Mucosa of rectum (tissue), 2 donors: Measurements from ENCODE around the gene AGBL5.
A peak's percentile ranks its signal among the peaks of the same experiment; 100 is the strongest.

Experiments used
- H3K27ac ChIP-seq, 2 donors: one replicate each; pipeline ENCODE4 v1.7.0; 2013; ENCODE audit warnings: inconsistent platforms in 2 of 2, low read depth in 2 of 2, low read length in 2 of 2
- H3K27me3 ChIP-seq, 2 donors: one replicate each; pipeline ENCODE4 v1.7.0; 2013; ENCODE audit warnings: low read length in 2 of 2; ENCODE audit not compliant: control insufficient read depth in 2 of 2, insufficient read depth in 2 of 2
- H3K36me3 ChIP-seq, 2 donors: one replicate each; pipeline ENCODE4 v1.7.0; 2013; ENCODE audit warnings: low read length in 2 of 2; ENCODE audit not compliant: control insufficient read depth in 2 of 2, insufficient read depth in 2 of 2
- H3K4me1 ChIP-seq, 2 donors: one replicate each; pipeline ENCODE4 v1.7.0; 2013; ENCODE audit warnings: low read length in 2 of 2, mild to moderate bottlenecking in 1 of 2; ENCODE audit not compliant: control insufficient read depth in 2 of 2, insufficient read depth in 2 of 2
- H3K4me3 ChIP-seq, 2 donors: one replicate each; pipeline ENCODE4 v1.7.0; 2013; ENCODE audit warnings: low read length in 2 of 2
- H3K9ac ChIP-seq, 2 donors: one replicate each; pipeline ENCODE4 v1.7.0; 2013; ENCODE audit warnings: low read length in 2 of 2, low read depth in 1 of 2, mild to moderate bottlenecking in 1 of 2
- H3K9me3 ChIP-seq, 2 donors: one replicate each; pipeline ENCODE4 v1.7.0; 2013; ENCODE audit warnings: low read length in 2 of 2; ENCODE audit not compliant: control insufficient read depth in 2 of 2
- donor health status: healthy.
- donor health status: Normal muscosa, but diverticular disease.

AGBL5 gene

DNA sequence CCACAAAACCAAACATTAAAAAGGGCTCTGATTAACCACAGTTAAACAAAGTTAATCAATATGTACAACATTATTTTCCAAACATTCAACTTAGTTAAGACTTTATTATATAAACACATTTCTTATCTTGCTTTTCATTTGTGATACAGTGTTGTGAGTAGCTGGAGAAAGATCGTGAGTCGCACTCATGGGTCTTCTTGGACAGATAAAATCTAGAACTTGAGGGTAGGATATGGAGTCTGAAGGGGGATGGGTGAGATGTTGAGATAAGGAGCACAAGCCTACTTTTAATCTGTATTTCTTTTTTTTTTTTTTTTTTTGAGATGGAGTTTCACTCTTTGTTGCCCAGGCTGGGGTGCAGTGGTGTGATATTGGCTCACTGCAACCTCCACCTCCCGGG, 41.3 kb upstream of the AGBL5 start:
- no peak overlapping the region for H3K27ac ChIP-seq
- no peaks in the 10 kb centered on the region for H3K27me3 ChIP-seq
- H3K4me3 ChIP-seq: no peak overlapping the region
- no peak overlapping the region for H3K9ac ChIP-seq
- H3K4me1 ChIP-seq: peaks cover under 1 to 1% of the 10 kb centered on the region in 2 donors
- H3K9me3 ChIP-seq: no peaks in the 10 kb centered on the region
- no peaks in the 10 kb centered on the region for H3K36me3 ChIP-seq

DNA sequence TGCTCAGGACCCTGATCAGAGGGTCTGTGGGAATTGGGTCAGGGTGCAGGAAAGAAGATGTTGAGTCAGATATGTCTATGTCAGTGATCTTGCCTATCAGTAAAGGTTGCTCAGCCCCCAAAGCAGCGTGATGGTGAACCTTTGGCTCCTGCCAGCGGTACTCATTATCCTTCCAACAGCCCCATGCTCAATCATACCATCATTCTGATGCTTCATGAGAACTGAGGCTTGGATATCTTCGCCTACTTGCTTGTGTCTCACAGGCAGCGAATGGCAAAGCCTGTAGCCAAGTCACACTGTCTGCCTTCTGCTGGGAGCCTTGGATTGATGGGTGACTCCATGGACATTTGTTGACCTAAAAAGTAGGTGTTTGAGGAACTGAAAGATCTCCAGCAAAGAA, 37.7 kb upstream of the AGBL5 start:
- Histone ChIP-seq H3K4me1 (peaks cover 12 to 14% of the 10 kb centered on the region in 2 donors), H3K36me3 (no peaks in the 10 kb centered on the region), H3K9ac (no peak overlapping the region), H3K27me3 (no peaks in the 10 kb centered on the region), H3K4me3 (no peak overlapping the region), H3K9me3 (no peaks in the 10 kb centered on the region), H3K27ac (no peak overlapping the region)

DNA sequence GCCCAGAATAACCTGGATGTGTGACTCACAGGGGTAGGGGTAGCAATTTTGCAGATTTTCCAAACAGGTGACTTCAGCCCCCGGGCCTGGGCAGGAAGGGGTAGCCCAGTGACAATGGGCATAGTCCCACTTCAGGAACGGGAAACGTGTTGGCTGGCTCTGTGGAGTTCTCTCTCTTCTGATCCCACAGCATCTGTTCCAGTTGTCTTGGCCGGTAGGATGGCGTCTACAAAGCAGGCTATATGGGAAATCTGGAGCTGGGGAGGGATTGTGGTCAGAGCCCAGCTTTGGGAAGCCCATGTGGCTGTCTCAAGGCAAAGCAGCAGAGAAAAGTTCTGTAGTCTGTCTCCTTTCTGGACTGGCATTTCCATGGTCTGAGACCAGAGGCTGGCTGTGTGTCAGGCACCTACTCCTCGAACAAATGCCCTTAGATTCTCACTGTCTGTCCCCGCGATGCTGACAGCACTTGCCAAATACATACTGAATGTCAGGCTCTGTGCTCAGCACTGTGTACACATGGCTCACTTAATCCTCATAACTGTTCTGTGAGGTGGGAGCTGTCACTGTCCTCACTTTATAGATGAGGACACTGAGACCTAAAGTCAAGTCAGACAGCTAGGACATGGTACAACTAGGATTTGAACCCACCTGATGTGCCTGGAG, 36.6 kb upstream of the AGBL5 start:
- no peak overlapping the region for H3K9ac ChIP-seq

DNA sequence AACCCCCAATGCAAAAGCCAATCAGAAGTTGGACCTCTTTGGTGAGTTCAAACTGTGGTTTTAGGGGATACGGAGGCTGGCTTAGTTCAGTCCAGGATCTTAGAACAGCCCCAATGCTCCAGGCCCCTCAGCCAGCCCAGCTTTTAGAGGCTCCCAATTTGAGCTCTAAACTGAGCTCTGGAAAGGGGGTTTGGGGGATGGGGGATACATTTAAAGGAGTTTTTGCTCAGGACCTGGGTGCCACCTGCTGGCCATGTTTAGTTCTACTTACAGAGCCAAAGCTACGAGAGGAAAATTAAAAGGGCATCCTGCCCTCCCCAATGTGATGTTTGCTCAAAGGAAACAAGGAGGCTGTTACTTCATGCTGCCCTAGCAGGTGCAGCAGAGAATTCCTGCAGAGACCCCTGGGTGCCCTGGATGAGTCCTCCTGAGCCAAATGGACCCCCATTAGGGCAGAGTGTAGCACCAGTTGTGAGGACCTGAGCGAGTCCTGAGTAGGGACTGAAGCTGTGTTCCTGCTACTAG, 34.6 kb upstream of the AGBL5 start:
- no peaks in the 10 kb centered on the region for H3K27me3 ChIP-seq
- no peaks in the 10 kb centered on the region for H3K36me3 ChIP-seq
- H3K27ac ChIP-seq: no peak overlapping the region
- peaks cover 34 to 38% of the 10 kb centered on the region in 2 donors for H3K4me1 ChIP-seq
- H3K4me3 ChIP-seq: no peak overlapping the region
- H3K9ac ChIP-seq: no peak overlapping the region
- no peaks in the 10 kb centered on the region for H3K9me3 ChIP-seq

More for the DNA sequence above, 36.6 kb upstream of the AGBL5 start:
- Histone ChIP-seq H3K27ac (no peak overlapping the region), H3K4me1 (peaks cover 19 to 21% of the 10 kb centered on the region in 2 donors), H3K36me3 (no peaks in the 10 kb centered on the region), H3K9me3 (no peaks in the 10 kb centered on the region), H3K27me3 (no peaks in the 10 kb centered on the region), H3K4me3 (no peak overlapping the region)

DNA sequence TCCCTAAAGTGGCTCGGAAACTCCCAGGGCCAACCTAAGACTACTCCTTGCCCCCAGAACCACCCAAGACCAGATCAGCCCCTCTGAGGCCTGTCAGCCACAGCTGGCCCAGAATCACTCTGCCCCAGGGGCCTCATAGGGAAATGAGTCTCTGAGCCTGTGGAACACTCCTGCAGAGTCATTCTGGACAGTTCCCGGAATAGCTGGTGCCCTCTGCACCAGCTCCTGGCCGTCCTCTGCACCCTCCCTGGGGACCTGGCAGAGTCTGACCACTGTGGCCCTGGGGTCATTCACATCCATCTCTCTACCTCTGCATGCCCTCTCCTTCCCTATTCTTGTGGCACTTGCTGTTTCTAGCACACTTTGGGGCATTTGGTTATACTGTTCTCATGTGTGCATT, 33.3 kb upstream of the AGBL5 start:
- Histone ChIP-seq H3K4me1 (peaks cover 35 to 42% of the 10 kb centered on the region in 2 donors), H3K9ac (no peak overlapping the region)

DNA sequence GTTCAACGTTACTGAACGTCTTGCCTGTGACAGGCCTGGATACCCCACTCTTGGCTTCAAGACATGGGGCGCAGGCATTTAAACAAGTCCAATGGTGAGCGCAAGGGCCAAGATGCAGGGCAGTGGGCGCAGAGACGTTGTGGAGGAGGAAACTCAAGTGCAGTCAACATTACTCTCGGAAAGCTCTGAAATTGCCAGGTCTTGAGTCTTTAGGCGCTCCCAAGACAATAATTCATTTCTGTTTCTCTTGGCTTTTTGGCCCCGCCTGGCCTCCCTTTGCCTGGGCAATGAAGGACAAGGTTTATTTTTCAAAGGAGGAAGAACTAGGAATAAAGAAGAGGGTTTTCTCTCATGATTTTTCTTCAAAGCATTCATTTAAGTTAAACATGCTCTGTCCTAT, 32.0 kb upstream of the AGBL5 start:
- no peaks in the 10 kb centered on the region for H3K9me3 ChIP-seq
- H3K9ac ChIP-seq: no peak overlapping the region
- peak overlapping the region; percentile 29 to 40 for H3K27ac ChIP-seq
- peaks cover 35 to 42% of the 10 kb centered on the region in 2 donors for H3K4me1 ChIP-seq
- H3K4me3 ChIP-seq: no peak overlapping the region
- peaks cover 1 to 13% of the 10 kb centered on the region in 2 donors for H3K36me3 ChIP-seq
- no peaks in the 10 kb centered on the region for H3K27me3 ChIP-seq

More for the DNA sequence above, 33.3 kb upstream of the AGBL5 start:
- Histone ChIP-seq H3K27ac (no peak overlapping the region), H3K4me3 (no peak overlapping the region), H3K36me3 (peaks cover 0 to 5% of the 10 kb centered on the region in 2 donors), H3K9me3 (no peaks in the 10 kb centered on the region), H3K27me3 (no peaks in the 10 kb centered on the region)

DNA sequence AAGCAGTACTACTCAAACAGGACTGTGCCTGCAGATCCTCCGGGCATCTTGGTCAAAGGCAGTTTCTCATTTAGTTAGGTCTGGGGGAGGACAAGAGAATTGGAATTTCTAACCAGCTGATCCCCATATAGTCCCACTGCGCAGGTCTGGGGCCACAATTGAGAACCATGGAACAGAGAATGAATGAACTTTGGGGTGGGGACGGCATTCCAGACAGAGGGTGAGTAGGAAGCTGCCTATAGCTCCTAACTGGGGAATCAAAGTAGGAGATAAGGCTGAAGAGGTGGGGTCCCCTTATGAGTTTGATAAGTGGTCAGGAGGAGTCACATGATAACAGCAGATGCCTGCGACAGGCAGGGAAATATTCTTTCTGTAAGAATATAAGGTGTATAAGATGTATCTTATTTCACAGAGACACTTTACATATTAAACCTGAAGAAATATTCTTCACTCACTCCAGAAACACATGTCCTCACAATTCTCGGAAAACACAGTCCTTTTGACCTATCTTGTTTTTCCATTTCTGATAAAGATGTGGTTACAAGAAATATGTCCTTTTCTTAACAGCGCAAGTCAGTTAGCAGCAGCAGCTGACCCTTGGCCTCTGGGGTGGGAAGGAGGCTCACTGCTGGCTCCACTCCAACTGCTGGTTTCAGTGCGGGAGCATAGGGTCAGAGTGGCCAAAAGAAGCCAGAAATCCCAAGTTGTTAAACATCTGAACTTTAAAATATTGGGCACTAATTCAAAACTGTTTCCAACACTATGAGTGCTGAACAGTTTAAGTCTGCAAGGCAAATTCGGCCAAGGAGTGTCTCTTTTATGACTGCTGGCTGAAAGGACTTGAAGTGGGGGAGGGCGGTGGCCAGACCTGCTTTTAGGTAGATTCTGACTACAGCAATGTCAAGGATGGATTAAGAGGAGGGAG, 31.3 kb upstream of the AGBL5 start:
- Histone ChIP-seq H3K4me3 (peak overlapping the region in 1 of 2 donors; percentile 22), H3K4me1 (peaks cover 34 to 41% of the 10 kb centered on the region in 2 donors), H3K9ac (peak overlapping the region in 1 of 2 donors; percentile 42), H3K36me3 (peaks cover 3 to 13% of the 10 kb centered on the region in 2 donors), H3K9me3 (no peaks in the 10 kb centered on the region), H3K27ac (peak overlapping the region; percentile 29 to 40), H3K27me3 (no peaks in the 10 kb centered on the region)

DNA sequence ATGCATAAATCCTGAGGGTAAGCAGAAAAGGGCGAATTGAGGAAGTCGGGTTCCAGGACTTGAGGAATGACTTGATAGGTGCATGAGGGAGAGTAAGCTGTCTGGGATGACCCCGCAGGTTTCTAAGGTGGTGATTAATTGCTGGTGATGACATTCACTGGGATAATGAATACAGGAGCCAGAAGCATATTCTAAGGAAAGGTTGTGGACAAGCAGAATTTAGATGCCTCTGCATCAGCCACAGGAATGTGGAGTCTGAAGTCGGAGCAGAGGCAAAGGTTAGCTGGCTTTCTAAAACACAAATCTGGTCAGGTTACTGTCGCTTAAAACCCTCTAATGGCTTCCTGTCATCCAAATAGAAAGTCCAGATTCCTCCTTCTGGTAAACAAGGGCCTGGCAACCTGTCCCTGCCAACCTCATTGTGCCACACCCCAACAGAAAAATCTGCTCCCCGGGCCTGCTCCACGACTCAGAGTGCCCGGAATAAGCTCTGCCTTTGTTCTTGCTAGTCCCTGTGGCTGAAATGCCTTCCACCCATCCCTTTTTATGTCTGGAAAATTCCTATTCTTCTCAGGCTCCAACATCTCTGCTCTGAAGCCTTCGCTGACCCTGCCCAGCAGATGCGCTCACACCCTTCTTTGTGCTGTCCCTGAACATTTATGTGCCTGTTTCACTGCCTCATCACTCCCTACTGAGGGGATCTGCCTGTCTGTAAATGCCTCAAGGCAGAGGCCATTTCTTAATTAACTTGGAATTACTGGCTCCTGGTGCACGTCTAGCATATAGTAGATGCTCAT, 30.0 kb upstream of the AGBL5 start:
- Histone ChIP-seq H3K9ac (no peak overlapping the region), H3K27ac (peak overlapping the region; percentile 40 to 73), H3K36me3 (peaks cover 8 to 19% of the 10 kb centered on the region in 2 donors), H3K4me1 (peaks cover 24 to 31% of the 10 kb centered on the region in 2 donors), H3K9me3 (no peaks in the 10 kb centered on the region), H3K4me3 (no peak overlapping the region), H3K27me3 (no peaks in the 10 kb centered on the region)

DNA sequence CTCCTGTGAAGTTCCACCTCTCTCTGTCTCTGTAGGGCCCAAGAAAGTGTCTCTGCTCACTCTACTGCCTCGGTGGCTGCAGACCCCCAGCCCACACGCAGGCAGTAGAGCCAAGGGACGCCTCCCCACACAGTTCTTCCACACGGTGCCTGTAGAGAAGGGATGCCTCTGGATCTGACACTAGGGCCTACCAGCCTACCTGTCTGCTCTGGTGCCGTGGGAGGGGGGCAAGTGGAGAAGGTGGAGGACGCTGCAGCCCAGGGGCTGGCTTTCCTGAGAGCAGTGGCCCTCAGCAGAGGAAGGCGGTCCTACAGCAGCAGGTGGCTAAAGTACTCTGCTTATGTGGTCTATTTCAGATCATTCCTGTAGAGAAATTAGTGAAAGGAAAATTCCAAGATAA, 27.7 kb upstream of the AGBL5 start:
- Histone ChIP-seq H3K9ac (no peak overlapping the region), H3K9me3 (no peaks in the 10 kb centered on the region), H3K4me1 (peaks cover 21 to 31% of the 10 kb centered on the region in 2 donors), H3K36me3 (peaks cover 10 to 31% of the 10 kb centered on the region in 2 donors), H3K4me3 (no peak overlapping the region), H3K27ac (no peak overlapping the region), H3K27me3 (no peaks in the 10 kb centered on the region)
